NCI-H524 (cell line): ENCODE data around the gene CDC14C.

Source experiments
- DNase-seq, 2 experiments: peaks; one replicate each; lab custom pipeline; 2025; lab: John Stamatoyannopoulos, UW

CDC14C gene

GRCh38 chr7:48976253-48976652 is 51.9 kb downstream of the CDC14C start:
- no peak for DNase-seq

GRCh38 chr7:48976850-48977249 is 52.5 kb downstream of the CDC14C start:
- DNase-seq: no peak
